ENCODE results near the gene APELA.

DNA sequence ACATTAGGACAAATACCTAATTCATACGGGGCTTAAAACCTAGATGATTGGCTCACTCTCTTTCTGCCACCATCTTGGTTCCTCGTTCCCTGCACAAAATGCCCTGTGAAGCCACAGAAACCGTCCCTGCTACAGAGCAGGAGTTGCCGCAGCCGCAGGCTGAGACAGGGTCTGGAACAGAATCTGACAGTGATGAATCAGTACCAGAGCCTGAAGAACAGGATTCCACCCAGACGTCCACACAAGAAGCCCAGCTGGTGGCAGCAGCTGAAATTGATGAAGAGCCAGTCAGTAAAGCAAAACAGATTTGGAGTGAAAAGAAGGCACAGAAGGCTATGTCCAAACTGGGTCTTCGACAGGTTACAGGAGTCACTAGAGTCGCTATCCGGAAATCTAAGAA lies 66.2 kb downstream of the APELA start:
- TF ChIP-seq, protein P1, sequence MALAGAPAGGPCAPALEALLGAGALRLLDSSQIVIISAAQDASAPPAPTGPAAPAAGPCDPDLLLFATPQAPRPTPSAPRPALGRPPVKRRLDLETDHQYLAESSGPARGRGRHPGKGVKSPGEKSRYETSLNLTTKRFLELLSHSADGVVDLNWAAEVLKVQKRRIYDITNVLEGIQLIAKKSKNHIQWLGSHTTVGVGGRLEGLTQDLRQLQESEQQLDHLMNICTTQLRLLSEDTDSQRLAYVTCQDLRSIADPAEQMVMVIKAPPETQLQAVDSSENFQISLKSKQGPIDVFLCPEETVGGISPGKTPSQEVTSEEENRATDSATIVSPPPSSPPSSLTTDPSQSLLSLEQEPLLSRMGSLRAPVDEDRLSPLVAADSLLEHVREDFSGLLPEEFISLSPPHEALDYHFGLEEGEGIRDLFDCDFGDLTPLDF (CRISPR knock-in tag; IDR thresholded peaks at IDR 0.05) = no peak
- TF ChIP-seq NBN (conservative IDR thresholded peaks at IDR 0.05) (no peak), FOXK1 (CRISPR knock-in tag; IDR thresholded peaks at IDR 0.05; ENCODE audit: borderline replicate concordance, low read depth) (no peak)

Data from HepG2 (cell line).